Neural crest cell (in vitro differentiated cells): ENCODE data around the gene CFAP20DC. TPM values are rescaled to one million over a fixed set of nuclear protein-coding genes. Genes with fewer than 3 reads are reported as not detected.

Experiments used
- DNase-seq: peaks from one replicate; pipeline ENCODE4 v3.0.0; 2021; ENCODE audit warnings: low read depth, mixed read lengths, low spot score
- H3K27ac Mint-ChIP-seq: one replicate; pipeline ENCODE4 v1.8.0; 2021; ENCODE audit warnings: mild to moderate bottlenecking, mixed read lengths; ENCODE audit not compliant: unreplicated experiment
- H3K27me3 Mint-ChIP-seq: 2 replicates; pipeline ENCODE4 v1.8.0; 2021; ENCODE audit warnings: low read depth, mild to moderate bottlenecking, mixed read lengths
- H3K36me3 Mint-ChIP-seq: 2 replicates; pipeline ENCODE4 v1.8.0; 2021; ENCODE audit warnings: low read depth, mild to moderate bottlenecking, mixed read lengths
- H3K4me1 Mint-ChIP-seq: 2 replicates; pipeline ENCODE4 v1.8.0; 2021; ENCODE audit warnings: mixed read lengths
- H3K4me3 Mint-ChIP-seq: one replicate; pipeline ENCODE4 v1.8.0; 2021; ENCODE audit warnings: mild to moderate bottlenecking, mixed read lengths
- H3K9me3 Mint-ChIP-seq: 2 replicates; pipeline ENCODE4 v1.8.0; 2021; ENCODE audit warnings: mixed read lengths
- total RNA-seq: library from RNA; stranded (reverse); gene quantifications from 2 replicates; pipeline ENCODE4 v1.2.1, GENCODE V29; 2021
- TF ChIP-seq, protein P1 (sequence below): fragments of 200-600 bp; sonication (generic); conservative IDR thresholded peaks from 2 replicates; pipeline ENCODE4 v1.5.0; 2021; ENCODE audit warnings: antibody characterized with exemption, mild to moderate bottlenecking

Gene CFAP20DC
- total RNA-seq, 1 donor from 2014 or later, result 10.4 TPM

GRCh38 chr3:58804914-58805313 is 244.9 kb downstream of the CFAP20DC start:
- H3K27ac Mint-ChIP-seq, result no peak overlapping the region
- peaks cover 5% of the 10 kb centered on the region for H3K9me3 Mint-ChIP-seq
- TF ChIP-seq, protein P1, sequence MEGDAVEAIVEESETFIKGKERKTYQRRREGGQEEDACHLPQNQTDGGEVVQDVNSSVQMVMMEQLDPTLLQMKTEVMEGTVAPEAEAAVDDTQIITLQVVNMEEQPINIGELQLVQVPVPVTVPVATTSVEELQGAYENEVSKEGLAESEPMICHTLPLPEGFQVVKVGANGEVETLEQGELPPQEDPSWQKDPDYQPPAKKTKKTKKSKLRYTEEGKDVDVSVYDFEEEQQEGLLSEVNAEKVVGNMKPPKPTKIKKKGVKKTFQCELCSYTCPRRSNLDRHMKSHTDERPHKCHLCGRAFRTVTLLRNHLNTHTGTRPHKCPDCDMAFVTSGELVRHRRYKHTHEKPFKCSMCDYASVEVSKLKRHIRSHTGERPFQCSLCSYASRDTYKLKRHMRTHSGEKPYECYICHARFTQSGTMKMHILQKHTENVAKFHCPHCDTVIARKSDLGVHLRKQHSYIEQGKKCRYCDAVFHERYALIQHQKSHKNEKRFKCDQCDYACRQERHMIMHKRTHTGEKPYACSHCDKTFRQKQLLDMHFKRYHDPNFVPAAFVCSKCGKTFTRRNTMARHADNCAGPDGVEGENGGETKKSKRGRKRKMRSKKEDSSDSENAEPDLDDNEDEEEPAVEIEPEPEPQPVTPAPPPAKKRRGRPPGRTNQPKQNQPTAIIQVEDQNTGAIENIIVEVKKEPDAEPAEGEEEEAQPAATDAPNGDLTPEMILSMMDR, result no peak
- peaks cover 24% of the 10 kb centered on the region for H3K36me3 Mint-ChIP-seq
- no peaks in the 10 kb centered on the region for H3K4me1 Mint-ChIP-seq
- no peak overlapping the region for H3K4me3 Mint-ChIP-seq
- no peaks in the 10 kb centered on the region for H3K27me3 Mint-ChIP-seq
- DNase-seq, result no peak

DNA sequence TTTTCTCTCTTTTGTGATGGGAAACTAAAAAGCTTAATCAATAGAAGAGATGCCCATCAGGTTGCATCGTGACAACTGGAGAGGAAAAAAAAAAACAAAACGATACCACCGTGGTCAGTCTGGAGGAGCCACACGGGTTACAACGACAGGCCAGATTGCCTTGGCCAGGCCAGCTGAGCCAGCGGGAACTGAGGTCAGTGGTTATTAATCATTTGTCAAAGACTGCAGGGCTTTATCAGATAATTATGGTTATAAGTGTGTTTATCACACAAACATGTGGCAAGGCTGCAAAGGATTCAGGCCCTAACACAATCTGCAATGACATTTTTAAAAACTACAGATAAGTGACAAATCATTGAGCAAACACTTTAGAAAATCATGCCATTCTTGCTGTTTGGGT is 248.3 kb downstream of the CFAP20DC start:
- Mint-ChIP-seq H3K27me3 (no peaks in the 10 kb centered on the region), H3K4me1 (no peaks in the 10 kb centered on the region), H3K4me3 (no peak overlapping the region), H3K9me3 (peaks cover 3% of the 10 kb centered on the region), H3K27ac (no peak overlapping the region), H3K36me3 (peaks cover 14% of the 10 kb centered on the region)
- no peak for DNase-seq
- TF ChIP-seq, protein P1, result no peak

DNA sequence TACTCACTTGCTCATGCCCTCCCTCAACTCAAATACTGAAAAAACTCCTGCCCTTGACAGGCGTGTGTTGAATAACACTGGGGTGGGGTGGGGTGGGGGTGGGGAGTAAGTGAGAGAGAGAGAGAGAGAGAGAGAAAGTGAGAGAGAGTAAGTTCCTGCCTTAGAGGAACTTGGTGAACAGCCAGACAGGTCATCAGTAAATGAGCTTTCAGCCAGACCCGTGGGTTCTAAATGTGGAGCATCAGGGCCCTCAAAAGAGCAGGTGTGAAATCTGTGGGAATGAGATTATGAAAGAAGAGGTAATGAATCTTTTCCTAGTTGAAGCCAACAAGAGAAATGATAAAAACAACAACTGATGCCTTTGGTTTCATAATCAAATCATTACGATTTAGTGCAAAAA is 248.9 kb downstream of the CFAP20DC start:
- H3K4me3 Mint-ChIP-seq, result no peak overlapping the region
- H3K9me3 Mint-ChIP-seq, result no peaks in the 10 kb centered on the region
- H3K27ac Mint-ChIP-seq, result no peak overlapping the region
- TF ChIP-seq, protein P1, result no peak
- no peaks in the 10 kb centered on the region for H3K27me3 Mint-ChIP-seq
- no peak for DNase-seq
- no peaks in the 10 kb centered on the region for H3K4me1 Mint-ChIP-seq
- H3K36me3 Mint-ChIP-seq, result peaks cover 8% of the 10 kb centered on the region

DNA sequence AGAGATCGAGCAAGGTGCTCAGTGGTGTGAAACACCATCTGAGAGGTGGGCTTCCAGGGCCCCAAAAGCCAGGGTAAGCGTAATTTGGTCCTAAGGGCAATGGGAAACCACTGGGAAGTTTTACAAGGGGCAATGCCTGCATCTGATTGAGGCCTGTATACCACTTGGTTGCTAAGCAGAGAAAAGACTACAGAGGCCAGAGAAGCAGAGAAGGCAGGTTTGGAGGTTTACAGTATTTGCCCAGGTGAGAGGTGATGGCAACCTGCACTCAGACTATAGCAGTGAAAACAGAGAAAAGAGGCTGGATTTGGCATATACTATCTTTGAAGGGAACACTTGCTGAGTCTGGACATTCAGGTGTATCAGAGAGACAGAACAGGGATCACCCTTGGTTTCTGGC is 249.8 kb downstream of the CFAP20DC start:
- TF ChIP-seq, protein P1, result no peak
- DNase-seq, result no peak
- no peak overlapping the region for H3K4me3 Mint-ChIP-seq
- peak overlapping the region; percentile 55 for H3K27ac Mint-ChIP-seq
- no peaks in the 10 kb centered on the region for H3K27me3 Mint-ChIP-seq
- no peaks in the 10 kb centered on the region for H3K4me1 Mint-ChIP-seq
- H3K9me3 Mint-ChIP-seq, result no peaks in the 10 kb centered on the region
- H3K36me3 Mint-ChIP-seq, result peaks cover 7% of the 10 kb centered on the region

GRCh38 chr3:58799271-58799670 is 250.6 kb downstream of the CFAP20DC start:
- no peaks in the 10 kb centered on the region for H3K9me3 Mint-ChIP-seq
- TF ChIP-seq, protein P1, result no peak
- no peak overlapping the region for H3K4me3 Mint-ChIP-seq
- peaks cover 5% of the 10 kb centered on the region for H3K36me3 Mint-ChIP-seq
- DNase-seq, result no peak
- H3K4me1 Mint-ChIP-seq, result peaks cover 2% of the 10 kb centered on the region
- no peak overlapping the region for H3K27ac Mint-ChIP-seq
- no peaks in the 10 kb centered on the region for H3K27me3 Mint-ChIP-seq

- H3K27ac Mint-ChIP-seq, result no peak overlapping the region
- TF ChIP-seq, protein P1, result no peak
- no peaks in the 10 kb centered on the region for H3K27me3 Mint-ChIP-seq
- no peaks in the 10 kb centered on the region for H3K9me3 Mint-ChIP-seq
- H3K4me1 Mint-ChIP-seq, result peaks cover 9% of the 10 kb centered on the region
- H3K36me3 Mint-ChIP-seq, result peaks cover 5% of the 10 kb centered on the region
- H3K4me3 Mint-ChIP-seq, result no peak overlapping the region
- no peak for DNase-seq
These were observed 251.5 kb downstream of the CFAP20DC start for GRCh38 chr3:58798312-58798711.
